GM23338 (cell line): ENCODE measurements around the gene CDKN3. TPM values are rescaled to one million over a fixed set of nuclear protein-coding genes. Genes with fewer than 3 reads are reported as not detected.

ENCODE experiments used
- ATAC-seq: fragments of 200-7000 bp; cut with Tn5 transposase; 3 replicates; pipeline ENCODE4 v1.9.1; 2020
- DNase-seq: peaks from one replicate; pipeline ENCODE4 v3.0.0-alpha.2; 2015; ENCODE audit warnings: low spot score
- H2AFZ ChIP-seq: fragments of 200-600 bp; sonication (generic); 2 replicates; pipeline ENCODE4 v1.8.0; 2016; ENCODE audit warnings: antibody characterized with exemption, mild to moderate bottlenecking, moderate library complexity
- H3F3A ChIP-seq: fragments of 200-600 bp; sonication (generic); replicated peaks from 2 replicates; pipeline ENCODE4 v1.8.0; 2017; ENCODE audit warnings: antibody characterized with exemption, mixed run types, low read depth
- H3K27ac ChIP-seq: fragments of 200-600 bp; sonication (generic); 2 replicates; pipeline ENCODE4 v1.6.1; 2016; ENCODE audit warnings: low read depth
- H3K27me3 ChIP-seq: fragments of 200-600 bp; sonication (generic); 2 replicates; pipeline ENCODE4 v1.8.0; 2016; ENCODE audit warnings: mild to moderate bottlenecking, mixed run types, moderate library complexity; ENCODE audit not compliant: insufficient read depth
- H3K36me3 ChIP-seq: fragments of 200-600 bp; sonication (generic); 2 replicates; pipeline ENCODE4 v1.8.0; 2016; ENCODE audit warnings: mild to moderate bottlenecking; ENCODE audit not compliant: insufficient read depth
- H3K4me1 ChIP-seq: fragments of 200-600 bp; sonication (generic); 2 replicates; pipeline ENCODE4 v1.8.0; 2016; ENCODE audit warnings: mild to moderate bottlenecking, moderate library complexity; ENCODE audit not compliant: insufficient read depth
- H3K4me2 ChIP-seq: fragments of 200-600 bp; sonication (generic); 2 replicates; pipeline ENCODE4 v1.7.1; 2017; ENCODE audit warnings: mixed run types
- H3K4me3 ChIP-seq: fragments of 200-600 bp; sonication (generic); 2 replicates; pipeline ENCODE4 v1.6.1; 2016; ENCODE audit warnings: mixed run types
- H3K79me2 ChIP-seq: fragments of 200-600 bp; sonication (generic); replicated peaks from 2 replicates; pipeline ENCODE4 v1.8.0; 2017; ENCODE audit warnings: mild to moderate bottlenecking; ENCODE audit not compliant: insufficient read depth
- H3K9me2 ChIP-seq: fragments of 200-600 bp; sonication (generic); 2 replicates; pipeline ENCODE4 v1.8.0; 2017; ENCODE audit not compliant: insufficient read depth
- H4K20me1 ChIP-seq: fragments of 200-600 bp; sonication (generic); replicated peaks from 2 replicates; pipeline ENCODE4 v1.8.0; 2017; ENCODE audit warnings: mild to moderate bottlenecking; ENCODE audit not compliant: insufficient read depth
- H3K27ac Mint-ChIP-seq: 2 replicates; pipeline ENCODE4 v1.8.0; 2020; ENCODE audit warnings: inconsistent platforms, mild to moderate bottlenecking, moderate library complexity, mixed read lengths
- H3K27me3 Mint-ChIP-seq: 3 replicates; pipeline ENCODE4 v1.8.0; 2022; ENCODE audit warnings: low read depth, mild to moderate bottlenecking, moderate library complexity, mixed read lengths, inconsistent platforms; ENCODE audit not compliant: insufficient read depth, poor library complexity
- H3K36me3 Mint-ChIP-seq: 3 replicates; pipeline ENCODE4 v1.8.0; 2021; ENCODE audit warnings: low read depth, mild to moderate bottlenecking, inconsistent platforms, moderate library complexity, mixed read lengths
- H3K4me1 Mint-ChIP-seq: 3 replicates; pipeline ENCODE4 v1.8.0; 2020; ENCODE audit warnings: mild to moderate bottlenecking, inconsistent platforms, mixed read lengths
- H3K4me3 Mint-ChIP-seq: 3 replicates; pipeline ENCODE4 v1.8.0; 2021; ENCODE audit warnings: moderate library complexity, mild to moderate bottlenecking, inconsistent platforms, mixed read lengths
- H3K9me3 Mint-ChIP-seq: 3 replicates; pipeline ENCODE4 v1.8.0; 2020; ENCODE audit warnings: moderate library complexity, mild to moderate bottlenecking, inconsistent platforms, mixed read lengths
- CREB1 ChIP-seq: fragments of 250-450 bp; sonication (Bioruptor Pico); IDR thresholded peaks from 2 replicates; pipeline ENCODE4 v1.5.0; 2020; ENCODE audit warnings: low read depth, mild to moderate bottlenecking, moderate library complexity
- EZH2 ChIP-seq: fragments of 200-600 bp; sonication (generic); IDR thresholded peaks from one replicate; pipeline ENCODE4 v1.8.0; 2017; ENCODE audit warnings: antibody characterized with exemption, mild to moderate bottlenecking, low read depth; ENCODE audit not compliant: unreplicated experiment
- EZH2phosphoT487 ChIP-seq: fragments of 200-600 bp; sonication (generic); IDR thresholded peaks from one replicate; pipeline ENCODE4 v1.8.1; 2018; ENCODE audit warnings: antibody characterized with exemption; ENCODE audit not compliant: unreplicated experiment
- JUNB ChIP-seq: IDR thresholded peaks from one replicate; pipeline ENCODE4 v1.6.1; 2016; ENCODE audit warnings: antibody characterized with exemption; ENCODE audit not compliant: unreplicated experiment
- NANOG ChIP-seq: IDR thresholded peaks from 2 replicates; pipeline ENCODE4 v1.6.1; 2016; ENCODE audit warnings: antibody characterized with exemption, borderline replicate concordance
- POLR2AphosphoS5 ChIP-seq: IDR thresholded peaks from 2 replicates; pipeline ENCODE4 v1.6.1; 2016; ENCODE audit warnings: antibody characterized with exemption, low read depth
- STAT1 ChIP-seq: IDR thresholded peaks from one replicate; pipeline ENCODE4 v1.6.1; 2016; ENCODE audit warnings: antibody characterized with exemption; ENCODE audit not compliant: unreplicated experiment
- ZNF114 ChIP-seq: fragments of 250-450 bp; sonication (Bioruptor Pico); IDR thresholded peaks from 2 replicates; pipeline ENCODE4 v1.5.0; 2020; ENCODE audit warnings: mild to moderate bottlenecking, moderate library complexity
- ZNF331 ChIP-seq: fragments of 250-450 bp; sonication (Bioruptor Pico); IDR thresholded peaks from 2 replicates; pipeline ENCODE4 v1.5.0; 2020; ENCODE audit warnings: low read depth, mild to moderate bottlenecking, moderate library complexity
- polyA plus RNA-seq: library from polyadenylated mRNA; unstranded; fragments of >200 nt; fragmentation: Nextera tagmentation; extraction: Ambion mirVana; gene quantifications from 2 replicates; pipeline ENCODE4 v1.2.1, GENCODE V29; 2016
- total RNA-seq: library from RNA; depleted of rRNA; stranded (reverse); fragments of >200 nt; shearing (Covaris generic); gene quantifications from 2 replicates; pipeline ENCODE4 v1.2.3, GENCODE V29; 2014
- TF ChIP-seq, protein P1 (sequence below): IDR thresholded peaks from 2 replicates; pipeline ENCODE4 v1.6.1; 2016; ENCODE audit warnings: antibody characterized with exemption
- TF ChIP-seq, protein P2 (sequence below): IDR thresholded peaks from one replicate; pipeline ENCODE4 v1.6.1; 2018; ENCODE audit warnings: antibody characterized with exemption; ENCODE audit not compliant: unreplicated experiment
- TF ChIP-seq, protein P3 (sequence below), 2 experiments: fragments of 200-600 bp in 1 of 2; sonication (generic) in 1 of 2; conservative IDR thresholded peaks; 2 replicates each; pipeline versions ENCODE4 v1.5.1 to v1.6.1; 2016 to 2017; ENCODE audit warnings: antibody characterized with exemption in 2 of 2, low read depth in 2 of 2, mild to moderate bottlenecking in 2 of 2, moderate library complexity in 1 of 2
- TF ChIP-seq, protein P4 (sequence below): fragments of 250-450 bp; sonication (Bioruptor Pico); IDR thresholded peaks from 2 replicates; pipeline ENCODE4 v1.5.0; 2020; ENCODE audit warnings: mild to moderate bottlenecking, moderate library complexity

Gene CDKN3
- total and polyA plus RNA-seq, 2 experiments from 2014 or later, result 36.3 to 97.4 TPM

DNA sequence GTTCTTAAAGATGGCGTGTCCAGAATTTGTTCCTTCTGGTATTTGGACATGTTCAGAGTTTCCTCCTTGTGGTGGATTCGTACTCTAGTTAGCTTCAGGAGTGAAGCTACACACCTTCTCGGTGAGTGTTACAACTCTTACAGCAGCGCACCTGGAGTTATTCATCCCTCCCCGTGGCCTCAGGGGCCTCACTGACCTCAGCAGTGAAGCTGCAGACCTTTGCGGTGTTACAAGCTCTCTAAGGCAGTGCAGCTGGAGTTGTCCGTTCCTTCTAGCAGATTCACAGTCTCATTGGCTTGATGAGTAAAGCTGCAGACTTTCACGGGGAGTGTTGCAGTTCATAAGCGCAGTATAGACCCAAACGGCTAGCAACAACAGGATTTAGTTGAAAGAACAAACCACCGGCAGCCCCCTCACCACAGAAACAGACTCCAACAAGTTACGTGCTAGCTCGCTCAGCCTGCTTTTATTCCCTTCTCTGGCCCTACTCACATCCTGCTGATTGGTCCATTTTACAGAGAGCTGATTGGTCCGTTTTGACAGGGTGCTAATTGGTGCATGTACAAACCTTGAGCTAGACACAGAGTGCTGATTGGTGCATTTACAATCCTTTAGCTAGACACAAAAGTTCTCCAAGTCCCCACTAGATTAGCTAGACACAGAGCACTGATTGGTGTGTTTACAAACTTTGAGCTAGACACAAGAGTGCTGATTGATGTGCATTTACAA lies 4.5 kb upstream of the CDKN3 start:
- Histone ChIP-seq H2AFZ (peak overlapping the region; percentile 87; the same call in 1 of the 2 replicates), H4K20me1 (no peaks in the 10 kb centered on the region), H3K4me3 (peak overlapping the region; percentile 63), H3K27me3 (peaks cover 5% of the 10 kb centered on the region), H3K9me2 (no peaks in the 10 kb centered on the region), H3K27ac (no peak overlapping the region), H3K4me2 (peak overlapping the region; percentile 80), H3K36me3 (no peaks in the 10 kb centered on the region), H3F3A (0 out of 2 replicates have a peak, but pooled peaks cover 6% of the 10 kb centered on the region), H3K79me2 (no peaks in the 10 kb centered on the region), H3K4me1 (peaks cover 5% of the 10 kb centered on the region)
- DNase-seq (peak; percentile 42), ATAC-seq (no peak)
- H3K36me3 Mint-ChIP-seq, result no peaks in the 10 kb centered on the region; the same call in 2 of the 3 replicates
- H3K9me3 Mint-ChIP-seq, result no peaks in the 10 kb centered on the region
- H3K27ac Mint-ChIP-seq, result no peak overlapping the region
- no peak overlapping the region for H3K4me3 Mint-ChIP-seq
- H3K27me3 Mint-ChIP-seq, result peaks cover 10% of the 10 kb centered on the region
- no peak for TF ChIP-seq EZH2phosphoT487
- no peak for TF ChIP-seq STAT1
- no peak for TF ChIP-seq POLR2AphosphoS5
- TF ChIP-seq, protein P1, sequence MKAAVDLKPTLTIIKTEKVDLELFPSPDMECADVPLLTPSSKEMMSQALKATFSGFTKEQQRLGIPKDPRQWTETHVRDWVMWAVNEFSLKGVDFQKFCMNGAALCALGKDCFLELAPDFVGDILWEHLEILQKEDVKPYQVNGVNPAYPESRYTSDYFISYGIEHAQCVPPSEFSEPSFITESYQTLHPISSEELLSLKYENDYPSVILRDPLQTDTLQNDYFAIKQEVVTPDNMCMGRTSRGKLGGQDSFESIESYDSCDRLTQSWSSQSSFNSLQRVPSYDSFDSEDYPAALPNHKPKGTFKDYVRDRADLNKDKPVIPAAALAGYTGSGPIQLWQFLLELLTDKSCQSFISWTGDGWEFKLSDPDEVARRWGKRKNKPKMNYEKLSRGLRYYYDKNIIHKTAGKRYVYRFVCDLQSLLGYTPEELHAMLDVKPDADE, result no peak
- no peak for TF ChIP-seq CREB1 (CRISPR knock-in tag)
- no peak for TF ChIP-seq EZH2
- no peak for TF ChIP-seq ZNF114 (CRISPR knock-in tag)
- TF ChIP-seq NANOG, result no peak
- TF ChIP-seq, protein P2, sequence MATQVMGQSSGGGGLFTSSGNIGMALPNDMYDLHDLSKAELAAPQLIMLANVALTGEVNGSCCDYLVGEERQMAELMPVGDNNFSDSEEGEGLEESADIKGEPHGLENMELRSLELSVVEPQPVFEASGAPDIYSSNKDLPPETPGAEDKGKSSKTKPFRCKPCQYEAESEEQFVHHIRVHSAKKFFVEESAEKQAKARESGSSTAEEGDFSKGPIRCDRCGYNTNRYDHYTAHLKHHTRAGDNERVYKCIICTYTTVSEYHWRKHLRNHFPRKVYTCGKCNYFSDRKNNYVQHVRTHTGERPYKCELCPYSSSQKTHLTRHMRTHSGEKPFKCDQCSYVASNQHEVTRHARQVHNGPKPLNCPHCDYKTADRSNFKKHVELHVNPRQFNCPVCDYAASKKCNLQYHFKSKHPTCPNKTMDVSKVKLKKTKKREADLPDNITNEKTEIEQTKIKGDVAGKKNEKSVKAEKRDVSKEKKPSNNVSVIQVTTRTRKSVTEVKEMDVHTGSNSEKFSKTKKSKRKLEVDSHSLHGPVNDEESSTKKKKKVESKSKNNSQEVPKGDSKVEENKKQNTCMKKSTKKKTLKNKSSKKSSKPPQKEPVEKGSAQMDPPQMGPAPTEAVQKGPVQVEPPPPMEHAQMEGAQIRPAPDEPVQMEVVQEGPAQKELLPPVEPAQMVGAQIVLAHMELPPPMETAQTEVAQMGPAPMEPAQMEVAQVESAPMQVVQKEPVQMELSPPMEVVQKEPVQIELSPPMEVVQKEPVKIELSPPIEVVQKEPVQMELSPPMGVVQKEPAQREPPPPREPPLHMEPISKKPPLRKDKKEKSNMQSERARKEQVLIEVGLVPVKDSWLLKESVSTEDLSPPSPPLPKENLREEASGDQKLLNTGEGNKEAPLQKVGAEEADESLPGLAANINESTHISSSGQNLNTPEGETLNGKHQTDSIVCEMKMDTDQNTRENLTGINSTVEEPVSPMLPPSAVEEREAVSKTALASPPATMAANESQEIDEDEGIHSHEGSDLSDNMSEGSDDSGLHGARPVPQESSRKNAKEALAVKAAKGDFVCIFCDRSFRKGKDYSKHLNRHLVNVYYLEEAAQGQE, result no peak
- TF ChIP-seq, protein P3, sequence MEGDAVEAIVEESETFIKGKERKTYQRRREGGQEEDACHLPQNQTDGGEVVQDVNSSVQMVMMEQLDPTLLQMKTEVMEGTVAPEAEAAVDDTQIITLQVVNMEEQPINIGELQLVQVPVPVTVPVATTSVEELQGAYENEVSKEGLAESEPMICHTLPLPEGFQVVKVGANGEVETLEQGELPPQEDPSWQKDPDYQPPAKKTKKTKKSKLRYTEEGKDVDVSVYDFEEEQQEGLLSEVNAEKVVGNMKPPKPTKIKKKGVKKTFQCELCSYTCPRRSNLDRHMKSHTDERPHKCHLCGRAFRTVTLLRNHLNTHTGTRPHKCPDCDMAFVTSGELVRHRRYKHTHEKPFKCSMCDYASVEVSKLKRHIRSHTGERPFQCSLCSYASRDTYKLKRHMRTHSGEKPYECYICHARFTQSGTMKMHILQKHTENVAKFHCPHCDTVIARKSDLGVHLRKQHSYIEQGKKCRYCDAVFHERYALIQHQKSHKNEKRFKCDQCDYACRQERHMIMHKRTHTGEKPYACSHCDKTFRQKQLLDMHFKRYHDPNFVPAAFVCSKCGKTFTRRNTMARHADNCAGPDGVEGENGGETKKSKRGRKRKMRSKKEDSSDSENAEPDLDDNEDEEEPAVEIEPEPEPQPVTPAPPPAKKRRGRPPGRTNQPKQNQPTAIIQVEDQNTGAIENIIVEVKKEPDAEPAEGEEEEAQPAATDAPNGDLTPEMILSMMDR (conservative IDR thresholded peaks at IDR 0.05; ENCODE audit: low read depth in 2 of 2), result no peak
- TF ChIP-seq, protein P4, sequence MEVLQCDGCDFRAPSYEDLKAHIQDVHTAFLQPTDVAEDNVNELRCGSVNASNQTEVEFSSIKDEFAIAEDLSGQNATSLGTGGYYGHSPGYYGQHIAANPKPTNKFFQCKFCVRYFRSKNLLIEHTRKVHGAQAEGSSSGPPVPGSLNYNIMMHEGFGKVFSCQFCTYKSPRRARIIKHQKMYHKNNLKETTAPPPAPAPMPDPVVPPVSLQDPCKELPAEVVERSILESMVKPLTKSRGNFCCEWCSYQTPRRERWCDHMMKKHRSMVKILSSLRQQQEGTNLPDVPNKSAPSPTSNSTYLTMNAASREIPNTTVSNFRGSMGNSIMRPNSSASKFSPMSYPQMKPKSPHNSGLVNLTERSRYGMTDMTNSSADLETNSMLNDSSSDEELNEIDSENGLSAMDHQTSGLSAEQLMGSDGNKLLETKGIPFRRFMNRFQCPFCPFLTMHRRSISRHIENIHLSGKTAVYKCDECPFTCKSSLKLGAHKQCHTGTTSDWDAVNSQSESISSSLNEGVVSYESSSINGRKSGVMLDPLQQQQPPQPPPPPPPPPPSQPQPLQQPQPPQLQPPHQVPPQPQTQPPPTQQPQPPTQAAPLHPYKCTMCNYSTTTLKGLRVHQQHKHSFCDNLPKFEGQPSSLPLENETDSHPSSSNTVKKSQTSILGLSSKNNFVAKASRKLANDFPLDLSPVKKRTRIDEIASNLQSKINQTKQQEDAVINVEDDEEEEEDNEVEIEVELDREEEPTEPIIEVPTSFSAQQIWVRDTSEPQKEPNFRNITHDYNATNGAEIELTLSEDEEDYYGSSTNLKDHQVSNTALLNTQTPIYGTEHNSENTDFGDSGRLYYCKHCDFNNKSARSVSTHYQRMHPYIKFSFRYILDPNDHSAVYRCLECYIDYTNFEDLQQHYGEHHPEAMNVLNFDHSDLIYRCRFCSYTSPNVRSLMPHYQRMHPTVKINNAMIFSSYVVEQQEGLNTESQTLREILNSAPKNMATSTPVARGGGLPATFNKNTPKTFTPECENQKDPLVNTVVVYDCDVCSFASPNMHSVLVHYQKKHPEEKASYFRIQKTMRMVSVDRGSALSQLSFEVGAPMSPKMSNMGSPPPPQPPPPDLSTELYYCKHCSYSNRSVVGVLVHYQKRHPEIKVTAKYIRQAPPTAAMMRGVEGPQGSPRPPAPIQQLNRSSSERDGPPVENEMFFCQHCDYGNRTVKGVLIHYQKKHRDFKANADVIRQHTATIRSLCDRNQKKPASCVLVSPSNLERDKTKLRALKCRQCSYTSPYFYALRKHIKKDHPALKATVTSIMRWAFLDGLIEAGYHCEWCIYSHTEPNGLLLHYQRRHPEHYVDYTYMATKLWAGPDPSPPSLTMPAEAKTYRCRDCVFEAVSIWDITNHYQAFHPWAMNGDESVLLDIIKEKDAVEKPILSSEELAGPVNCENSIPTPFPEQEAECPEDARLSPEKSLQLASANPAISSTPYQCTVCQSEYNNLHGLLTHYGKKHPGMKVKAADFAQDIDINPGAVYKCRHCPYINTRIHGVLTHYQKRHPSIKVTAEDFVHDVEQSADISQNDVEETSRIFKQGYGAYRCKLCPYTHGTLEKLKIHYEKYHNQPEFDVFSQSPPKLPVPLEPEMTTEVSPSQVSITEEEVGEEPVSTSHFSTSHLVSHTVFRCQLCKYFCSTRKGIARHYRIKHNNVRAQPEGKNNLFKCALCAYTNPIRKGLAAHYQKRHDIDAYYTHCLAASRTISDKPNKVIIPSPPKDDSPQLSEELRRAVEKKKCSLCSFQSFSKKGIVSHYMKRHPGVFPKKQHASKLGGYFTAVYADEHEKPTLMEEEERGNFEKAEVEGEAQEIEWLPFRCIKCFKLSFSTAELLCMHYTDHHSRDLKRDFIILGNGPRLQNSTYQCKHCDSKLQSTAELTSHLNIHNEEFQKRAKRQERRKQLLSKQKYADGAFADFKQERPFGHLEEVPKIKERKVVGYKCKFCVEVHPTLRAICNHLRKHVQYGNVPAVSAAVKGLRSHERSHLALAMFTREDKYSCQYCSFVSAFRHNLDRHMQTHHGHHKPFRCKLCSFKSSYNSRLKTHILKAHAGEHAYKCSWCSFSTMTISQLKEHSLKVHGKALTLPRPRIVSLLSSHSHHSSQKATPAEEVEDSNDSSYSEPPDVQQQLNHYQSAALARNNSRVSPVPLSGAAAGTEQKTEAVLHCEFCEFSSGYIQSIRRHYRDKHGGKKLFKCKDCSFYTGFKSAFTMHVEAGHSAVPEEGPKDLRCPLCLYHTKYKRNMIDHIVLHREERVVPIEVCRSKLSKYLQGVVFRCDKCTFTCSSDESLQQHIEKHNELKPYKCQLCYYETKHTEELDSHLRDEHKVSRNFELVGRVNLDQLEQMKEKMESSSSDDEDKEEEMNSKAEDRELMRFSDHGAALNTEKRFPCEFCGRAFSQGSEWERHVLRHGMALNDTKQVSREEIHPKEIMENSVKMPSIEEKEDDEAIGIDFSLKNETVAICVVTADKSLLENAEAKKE, result no peak
- TF ChIP-seq JUNB, result no peak
- no peak for TF ChIP-seq ZNF331
- 0 out of 3 replicates have a peak, but pooled peaks cover 5% of the 10 kb centered on the region for H3K4me1 Mint-ChIP-seq
